Measurements from ENCODE around the gene PCDHGC3.
A peak's percentile ranks its signal among the peaks of the same experiment; 100 is the strongest.

PCDHGC3 gene

GRCh38 chr5:141524604-141525597 lies 49.1 kb downstream of the PCDHGC3 start:
- DNase-seq, result peak; percentile 48

- no peak for DNase-seq
Measured at GRCh38 chr5:141525653-141526052, 49.9 kb downstream of the PCDHGC3 start.

DNA sequence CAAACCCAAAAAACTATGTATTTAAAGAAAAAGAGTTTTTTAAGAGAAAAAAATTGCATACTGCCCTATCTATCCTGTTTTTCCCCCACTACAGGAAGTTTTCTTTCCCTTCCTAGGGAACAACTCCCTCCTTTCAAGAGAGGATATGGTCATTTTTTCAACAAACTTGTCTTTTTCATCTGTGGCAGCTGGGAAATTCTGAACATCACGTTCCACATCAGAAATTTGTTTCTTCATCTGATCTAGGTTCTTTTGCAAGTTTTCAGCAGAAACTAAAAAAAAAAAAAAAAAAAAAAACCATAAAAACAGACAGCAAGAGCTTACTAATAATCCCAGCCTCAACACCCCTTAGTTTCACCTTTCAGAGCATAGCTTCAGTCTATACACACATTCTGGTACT lies 51.7 kb downstream of the PCDHGC3 start:
- no peak for DNase-seq

All from NCI-H1105 (cell line).